Adipocyte (in vitro differentiated cells): ENCODE data around the gene SLC19A1.

Experiments used
- DNase-seq: peaks from one replicate; pipeline ENCODE4 v3.0.0-alpha.2; 2015; ENCODE audit warnings: low read depth
- H3K27me3 ChIP-seq: replicated peaks from 2 replicates; pipeline ENCODE4 v1.7.0; 2013; ENCODE audit warnings: mild to moderate bottlenecking, low read length, moderate library complexity; ENCODE audit not compliant: control insufficient read depth, insufficient read depth
- H3K36me3 ChIP-seq: 2 replicates; pipeline ENCODE4 v1.7.0; 2013; ENCODE audit warnings: low read length, mild to moderate bottlenecking, moderate library complexity; ENCODE audit not compliant: control insufficient read depth, insufficient read depth, severe bottlenecking
- H3K4me1 ChIP-seq: 2 replicates; pipeline ENCODE4 v1.7.0; 2013; ENCODE audit warnings: mild to moderate bottlenecking, low read length, moderate library complexity; ENCODE audit not compliant: control insufficient read depth, insufficient read depth
- H3K4me3 ChIP-seq: 2 replicates; pipeline ENCODE4 v1.7.0; 2013; ENCODE audit warnings: mild to moderate bottlenecking, low read length, moderate library complexity
- H3K9ac ChIP-seq: 2 replicates; pipeline ENCODE4 v1.7.0; 2013; ENCODE audit warnings: mild to moderate bottlenecking, low read length, moderate library complexity
- H3K9me3 ChIP-seq: 2 replicates; pipeline ENCODE4 v1.7.0; 2013; ENCODE audit warnings: mild to moderate bottlenecking, low read length, moderate library complexity; ENCODE audit not compliant: control insufficient read depth

The SLC19A1 gene

DNA sequence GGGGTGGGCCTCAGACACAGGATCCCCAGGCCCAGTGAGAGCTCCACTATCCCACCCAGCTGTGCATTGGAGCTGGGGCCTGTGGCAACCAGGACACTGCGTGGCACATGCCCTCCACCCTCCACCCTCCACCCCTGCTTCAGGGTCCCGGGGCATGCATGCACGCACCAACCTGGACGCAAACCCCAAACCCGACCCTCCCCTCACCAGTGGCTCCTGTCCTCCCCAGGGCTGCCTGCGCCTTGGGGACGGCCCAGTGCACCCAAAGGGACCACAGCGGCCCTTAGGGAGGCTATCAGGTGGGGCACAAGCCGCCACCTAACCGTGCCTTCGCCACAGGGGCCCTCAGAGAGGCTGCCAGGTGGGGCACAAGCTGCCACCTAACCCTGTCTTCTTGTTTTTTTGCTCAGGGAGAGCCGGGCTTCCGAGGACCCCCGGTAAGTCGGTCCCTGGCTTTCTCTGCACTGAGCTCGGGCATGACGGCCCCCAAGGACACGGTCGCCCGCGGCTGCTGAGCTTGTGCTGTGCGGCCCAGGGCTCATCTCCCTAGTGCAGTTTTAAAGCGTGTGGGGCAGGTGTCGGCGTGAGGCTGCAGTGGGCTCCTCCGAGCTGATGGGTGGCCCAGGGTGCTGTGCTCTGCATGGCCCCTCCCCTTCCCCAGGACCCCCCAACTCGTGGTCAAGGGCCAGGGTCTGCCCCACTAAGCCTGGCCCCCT lies 47.9 kb downstream of the SLC19A1 start:
- Histone ChIP-seq H3K9ac (no peak overlapping the region), H3K4me1 (no peaks in the 10 kb centered on the region), H3K4me3 (no peak overlapping the region), H3K9me3 (no peaks in the 10 kb centered on the region), H3K36me3 (peaks cover 23% of the 10 kb centered on the region), H3K27me3 (no peaks in the 10 kb centered on the region)
- no peak for DNase-seq

GRCh38 chr21:45493401-45494001 lies 48.7 kb downstream of the SLC19A1 start:
- Histone ChIP-seq H3K9ac (no peak overlapping the region), H3K27me3 (no peaks in the 10 kb centered on the region), H3K4me3 (no peak overlapping the region), H3K4me1 (no peaks in the 10 kb centered on the region), H3K9me3 (no peaks in the 10 kb centered on the region), H3K36me3 (peaks cover 23% of the 10 kb centered on the region)
- no peak for DNase-seq

DNA sequence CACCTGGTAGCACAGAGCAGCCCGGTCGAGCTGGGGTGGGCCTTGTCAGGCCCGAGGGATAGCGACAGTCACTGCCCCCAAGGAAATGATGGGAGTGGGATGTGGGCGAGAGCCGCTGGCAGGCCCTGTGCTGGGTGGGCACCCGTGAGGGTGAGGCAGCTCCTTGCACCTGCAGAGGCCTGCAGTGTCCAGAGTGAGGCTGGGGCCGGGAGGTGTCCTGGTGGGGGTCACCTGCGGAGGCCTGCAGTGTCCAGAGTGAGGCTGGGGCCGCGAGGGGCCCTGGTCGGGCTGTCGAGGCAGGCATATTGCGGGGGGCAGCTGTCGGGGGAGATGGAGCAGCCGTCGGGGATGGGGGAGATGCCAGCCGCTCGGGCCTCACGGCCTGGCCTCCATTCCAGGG lies 49.5 kb downstream of the SLC19A1 start:
- Histone ChIP-seq H3K4me1 (no peaks in the 10 kb centered on the region), H3K9ac (no peak overlapping the region), H3K36me3 (peaks cover 23% of the 10 kb centered on the region), H3K9me3 (no peaks in the 10 kb centered on the region), H3K4me3 (no peak overlapping the region), H3K27me3 (no peaks in the 10 kb centered on the region)
- DNase-seq = no peak

DNA sequence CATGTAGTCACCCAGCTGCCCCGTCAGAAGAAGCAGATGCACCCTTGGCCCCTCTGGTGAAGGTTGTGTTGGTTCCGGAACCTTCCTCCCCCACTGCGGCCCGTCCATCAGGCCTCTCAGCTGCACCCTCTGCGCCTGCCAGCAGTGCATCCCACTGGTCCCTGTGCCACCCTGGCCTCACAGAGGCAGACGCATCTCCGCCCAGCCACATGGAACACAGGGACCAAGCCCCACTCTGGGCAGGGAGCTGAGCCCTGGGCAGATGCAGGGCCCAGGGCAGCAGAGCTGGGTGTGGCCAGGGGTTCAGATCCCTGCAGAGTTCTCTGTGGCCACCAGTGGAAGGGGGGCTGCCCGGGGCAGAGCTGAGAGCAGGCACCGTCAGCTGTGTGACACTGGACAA lies 50.6 kb downstream of the SLC19A1 start:
- peaks cover 19% of the 10 kb centered on the region for H3K36me3 ChIP-seq
- DNase-seq = no peak
- no peaks in the 10 kb centered on the region for H3K27me3 ChIP-seq
- H3K9ac ChIP-seq = no peak overlapping the region
- no peaks in the 10 kb centered on the region for H3K9me3 ChIP-seq
- no peaks in the 10 kb centered on the region for H3K4me1 ChIP-seq
- no peak overlapping the region for H3K4me3 ChIP-seq

DNA sequence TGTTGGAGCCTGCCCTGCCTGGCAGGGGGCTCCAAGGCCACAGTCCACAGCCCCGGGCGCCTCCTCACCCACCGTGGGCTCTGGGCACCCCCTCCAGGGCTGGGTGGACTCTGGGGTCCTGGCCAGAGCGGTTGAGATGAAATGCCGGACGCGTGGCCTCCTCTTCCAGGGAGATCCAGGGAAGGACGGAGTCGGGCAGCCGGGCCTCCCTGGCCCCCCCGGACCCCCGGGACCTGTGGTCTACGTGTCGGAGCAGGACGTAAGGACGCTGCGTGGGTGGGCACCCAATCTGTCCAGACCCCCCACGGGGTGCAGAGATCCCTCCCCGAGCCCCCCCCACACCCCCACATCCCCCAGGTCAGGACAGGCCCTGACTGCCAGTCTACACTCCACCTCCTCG lies 51.2 kb downstream of the SLC19A1 start:
- peaks cover 15% of the 10 kb centered on the region for H3K36me3 ChIP-seq
- no peaks in the 10 kb centered on the region for H3K4me1 ChIP-seq
- no peak overlapping the region for H3K4me3 ChIP-seq
- no peaks in the 10 kb centered on the region for H3K9me3 ChIP-seq
- H3K27me3 ChIP-seq = no peaks in the 10 kb centered on the region
- no peak for DNase-seq
- no peak overlapping the region for H3K9ac ChIP-seq

- Histone ChIP-seq H3K4me3 (no peak overlapping the region), H3K36me3 (peaks cover 6% of the 10 kb centered on the region), H3K9ac (no peak overlapping the region), H3K27me3 (no peaks in the 10 kb centered on the region), H3K4me1 (no peaks in the 10 kb centered on the region), H3K9me3 (no peaks in the 10 kb centered on the region)
- no peak for DNase-seq
Measured at GRCh38 chr21:45490049-45490731, 52.0 kb downstream of the SLC19A1 start.

- Histone ChIP-seq H3K27me3 (no peaks in the 10 kb centered on the region), H3K4me1 (no peaks in the 10 kb centered on the region), H3K9me3 (no peaks in the 10 kb centered on the region), H3K9ac (no peak overlapping the region), H3K36me3 (peaks cover 5% of the 10 kb centered on the region), H3K4me3 (no peak overlapping the region)
- DNase-seq = no peak
Measured at GRCh38 chr21:45489722-45489982, 52.6 kb downstream of the SLC19A1 start.

DNA sequence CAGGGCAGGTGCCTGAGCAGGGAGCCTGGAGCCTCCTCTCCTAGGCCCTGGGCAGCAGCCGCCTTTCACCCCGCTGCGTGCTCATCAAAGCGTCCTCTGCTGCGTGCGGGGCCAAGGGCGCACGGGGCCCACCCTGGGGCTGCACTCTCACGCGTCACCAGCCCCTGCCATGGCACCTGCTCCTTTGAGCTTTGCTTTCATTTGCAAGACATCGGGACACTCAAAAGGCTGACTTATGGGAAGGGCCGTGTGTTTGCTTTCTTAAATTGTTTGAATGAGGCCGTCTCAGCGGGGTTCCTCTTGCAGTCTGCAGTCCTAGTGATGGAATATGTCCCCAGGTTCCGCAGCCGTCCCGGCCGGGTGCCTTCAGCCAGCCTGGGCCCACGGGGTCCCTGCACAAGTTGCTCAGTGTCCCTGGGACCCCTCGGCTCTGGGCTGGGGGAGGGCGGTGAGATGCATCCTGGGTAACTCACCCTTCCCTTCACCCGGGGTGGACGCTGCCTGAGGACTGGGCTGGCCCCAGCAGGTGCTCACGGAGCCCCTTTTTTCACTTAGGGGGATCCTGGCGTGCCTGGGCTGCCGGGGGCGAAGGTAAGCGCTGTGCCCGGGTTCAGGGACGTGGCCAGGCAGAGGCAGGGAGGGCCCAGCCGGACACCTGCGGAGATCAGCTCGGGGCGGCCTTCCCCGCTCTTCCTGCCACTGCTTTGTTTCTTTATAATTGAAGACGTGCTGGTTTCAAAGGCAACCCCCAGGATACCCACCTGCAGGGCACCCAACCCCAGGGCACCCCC lies 53.1 kb downstream of the SLC19A1 start:
- DNase-seq = no peak
- H3K36me3 ChIP-seq = peaks cover 10% of the 10 kb centered on the region
- H3K9ac ChIP-seq = no peak overlapping the region
- H3K27me3 ChIP-seq = no peaks in the 10 kb centered on the region
- H3K4me3 ChIP-seq = no peak overlapping the region
- H3K9me3 ChIP-seq = no peaks in the 10 kb centered on the region
- H3K4me1 ChIP-seq = no peaks in the 10 kb centered on the region

DNA sequence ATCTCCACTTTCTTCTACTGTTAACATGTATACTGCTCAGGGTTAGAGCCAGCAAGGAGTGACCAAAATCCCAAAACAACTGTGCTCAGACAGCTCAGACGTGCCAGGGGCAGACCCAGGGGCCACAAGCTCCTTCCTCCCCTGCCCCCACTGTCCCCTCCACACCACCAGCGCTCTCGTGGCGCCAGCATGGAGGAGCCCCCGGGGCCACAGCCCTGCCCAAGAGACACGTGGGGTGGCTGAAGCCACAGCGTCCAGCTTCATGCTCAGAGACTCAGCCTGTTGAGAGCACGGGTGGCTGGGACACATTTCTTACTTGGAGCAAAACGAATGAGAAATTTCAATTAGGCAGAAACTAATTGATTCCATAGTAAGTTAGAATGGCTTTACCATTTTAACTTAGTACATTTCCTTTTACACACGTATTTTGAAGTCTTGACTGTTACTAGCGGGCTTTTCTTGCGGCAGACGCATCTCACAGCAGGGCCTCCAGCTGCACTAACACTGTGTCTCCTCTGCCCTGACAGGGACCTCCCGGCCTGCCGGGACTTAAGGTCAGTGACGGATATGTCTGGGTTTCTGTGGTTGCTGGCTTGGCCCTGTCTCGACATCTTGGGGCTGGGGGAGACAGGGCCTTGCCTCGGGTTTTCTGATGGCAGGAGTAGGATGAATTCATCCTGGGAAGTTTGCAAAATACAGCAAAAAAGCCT lies 54.2 kb downstream of the SLC19A1 start:
- Histone ChIP-seq H3K9me3 (no peaks in the 10 kb centered on the region), H3K27me3 (no peaks in the 10 kb centered on the region), H3K4me3 (no peak overlapping the region), H3K9ac (no peak overlapping the region), H3K36me3 (peaks cover 16% of the 10 kb centered on the region), H3K4me1 (no peaks in the 10 kb centered on the region)
- no peak for DNase-seq

GRCh38 chr21:45487161-45487806 lies 55.0 kb downstream of the SLC19A1 start:
- Histone ChIP-seq H3K27me3 (no peaks in the 10 kb centered on the region), H3K4me1 (no peaks in the 10 kb centered on the region), H3K4me3 (no peak overlapping the region), H3K36me3 (peaks cover 16% of the 10 kb centered on the region), H3K9me3 (no peaks in the 10 kb centered on the region), H3K9ac (no peak overlapping the region)
- DNase-seq = no peak
